Endothelial cell of umbilical vein (primary cell): ENCODE data around the gene MRGPRD. TPM values are rescaled to one million over a fixed set of nuclear protein-coding genes. Genes with fewer than 3 reads are reported as not detected.

Experiments
- BruUV-seq: library from RNA; stranded (reverse); fragments of 400-500 nt; replicated peaks from 2 replicates; lab custom pipeline; 2021; lab: Mats Ljungman, UMichigan
- CTCF ChIA-PET: fragments of 300-600, 350-600 bp; sonication (Branson Sonifier 250); formaldehyde crosslinking; loops from one replicate; lab custom pipeline; 2021; ENCODE audit warnings: antibody characterized with exemption, inconsistent platforms; lab: Charles Lee
- POLR2A ChIA-PET: fragments of 300-600, 350-600 bp; sonication (Branson Sonifier 250); formaldehyde crosslinking; loops from one replicate; lab custom pipeline; 2021; ENCODE audit warnings: antibody characterized with exemption, inconsistent platforms; lab: Charles Lee
- DNase-seq: peaks from one replicate; pipeline ENCODE4 v3.0.0-alpha.2; 2011; ENCODE audit warnings: low read depth, low spot score
- FAIRE-seq: peaks from 2 replicates; lab custom pipeline; 2011; peaks lifted over from hg19 to GRCh38; lab: Jason Lieb, UNC
- H2AFZ ChIP-seq: 2 replicates; pipeline ENCODE4 v1.6.0; 2012; ENCODE audit warnings: low read depth, low read length, control low read depth, inconsistent platforms
- H3K27ac ChIP-seq: 2 replicates; pipeline ENCODE4 v1.5.1; 2011; ENCODE audit warnings: low read depth, mild to moderate bottlenecking, control low read depth, low read length, moderate library complexity; ENCODE audit not compliant: insufficient read depth
- H3K27me3 ChIP-seq, 2 experiments: 2 replicates each; pipeline versions ENCODE4 v1.6.0 to v1.6.1; 2011; ENCODE audit warnings: low read length in 2 of 2, mixed read lengths in 1 of 2; ENCODE audit not compliant: control insufficient read depth in 2 of 2, insufficient read depth in 2 of 2
- H3K36me3 ChIP-seq, 2 experiments: 2 replicates in 1 of 2; 3 replicates in 1 of 2; pipeline ENCODE4 v1.5.1; 2011; ENCODE audit warnings: low read length in 2 of 2, mild to moderate bottlenecking in 1 of 2, moderate library complexity in 1 of 2; ENCODE audit not compliant: control insufficient read depth in 2 of 2, insufficient read depth in 2 of 2; ENCODE audit errors: extremely low read depth in 1 of 2
- H3K4me1 ChIP-seq: 3 replicates; pipeline ENCODE4 v1.5.1; 2011; ENCODE audit warnings: mild to moderate bottlenecking, low read length; ENCODE audit not compliant: control insufficient read depth, insufficient read depth; ENCODE audit errors: extremely low read depth
- H3K4me2 ChIP-seq: 2 replicates; pipeline ENCODE4 v1.6.1; 2011; ENCODE audit warnings: low read length, control low read depth, mixed read lengths; ENCODE audit not compliant: insufficient read depth
- H3K4me3 ChIP-seq, 3 experiments: fragments of 200-600 bp in 1 of 3; sonication (generic), shearing (Covaris generic) in 1 of 3; replicated peaks in 1 of 3; 2 replicates each; pipeline ENCODE4 v1.5.1; 2011 to 2016; ENCODE audit warnings: control low read depth in 3 of 3, low read length in 3 of 3, mild to moderate bottlenecking in 2 of 3, inconsistent platforms in 1 of 3, low read depth in 1 of 3, moderate library complexity in 1 of 3; ENCODE audit not compliant: insufficient read depth in 1 of 3
- H3K79me2 ChIP-seq: 2 replicates; pipeline ENCODE4 v1.6.0; 2012; ENCODE audit warnings: low read length, inconsistent platforms; ENCODE audit not compliant: control insufficient read depth, insufficient read depth
- H3K9ac ChIP-seq: replicated peaks from 2 replicates; pipeline ENCODE3; 2011; ENCODE audit warnings: low read length, control low read depth; ENCODE audit not compliant: insufficient read depth; ENCODE audit errors: extremely low read depth
- H3K9me1 ChIP-seq: replicated peaks from 3 replicates; pipeline ENCODE4 v1.6.0; 2011; ENCODE audit warnings: mild to moderate bottlenecking, low read length; ENCODE audit not compliant: control insufficient read depth, insufficient read depth; ENCODE audit errors: extremely low read depth
- H3K9me3 ChIP-seq: replicated peaks from 2 replicates; pipeline ENCODE4 v1.5.1; 2012; ENCODE audit warnings: low read length, inconsistent platforms; ENCODE audit not compliant: control insufficient read depth, insufficient read depth
- H4K20me1 ChIP-seq: replicated peaks from 2 replicates; pipeline ENCODE3; 2011; ENCODE audit warnings: mild to moderate bottlenecking, low read length; ENCODE audit not compliant: control insufficient read depth, insufficient read depth; ENCODE audit errors: extremely low read depth
- CTCF ChIP-seq, 2 donors: IDR thresholded peaks; 1 replicate in 1 of 2; 2 replicates in 1 of 2; pipeline ENCODE4 v1.5.1; 2011; ENCODE audit warnings: low read length in 2 of 2, mild to moderate bottlenecking in 2 of 2, moderate library complexity in 2 of 2, control low read depth in 1 of 2, inconsistent platforms in 1 of 2, low read depth in 1 of 2; ENCODE audit not compliant: insufficient read depth in 1 of 2; ENCODE audit errors: extremely low read depth in 1 of 2
- EZH2 ChIP-seq: IDR thresholded peaks from 2 replicates; pipeline ENCODE4 v1.6.1; 2012; ENCODE audit warnings: borderline replicate concordance, low read depth, mild to moderate bottlenecking, moderate library complexity, low read length, inconsistent platforms; ENCODE audit not compliant: severe bottlenecking
- FOS ChIP-seq: IDR thresholded peaks from 2 replicates; pipeline ENCODE4 v1.6.1; 2011; ENCODE audit warnings: mild to moderate bottlenecking, low read length, moderate library complexity, borderline replicate concordance; ENCODE audit not compliant: insufficient read depth
- GATA2 ChIP-seq: IDR thresholded peaks from 2 replicates; pipeline ENCODE4 v1.7.0; 2011; ENCODE audit warnings: low read depth, mild to moderate bottlenecking, moderate library complexity, mixed read lengths, low read length; ENCODE audit not compliant: insufficient read length, insufficient read depth
- JUN ChIP-seq: IDR thresholded peaks from 2 replicates; pipeline ENCODE4 v1.6.1; 2011; ENCODE audit warnings: borderline replicate concordance, low read depth; ENCODE audit not compliant: insufficient read length, insufficient read depth
- MAX ChIP-seq: IDR thresholded peaks from 2 replicates; pipeline ENCODE4 v1.6.1; 2011; ENCODE audit not compliant: insufficient read depth, insufficient read length
- MYC ChIP-seq: IDR thresholded peaks from one replicate; pipeline ENCODE4 v1.6.1; 2011; ENCODE audit warnings: mild to moderate bottlenecking, low read depth, low read length
- POLR2A ChIP-seq: IDR thresholded peaks from 2 replicates; pipeline ENCODE4 v1.6.1; 2012; ENCODE audit warnings: low read depth, mild to moderate bottlenecking, control low read depth, low read length
- POLR2AphosphoS5 ChIP-seq: IDR thresholded peaks from 2 replicates; pipeline ENCODE4 v1.6.1; 2012; ENCODE audit warnings: low read depth, mild to moderate bottlenecking, control low read depth, low read length, moderate library complexity; ENCODE audit not compliant: insufficient read depth
- dilution Hi-C: fragments of 300-500 bp; cut with MboI; formaldehyde crosslinking; loops from one replicate; pipeline ENCODE4 v1.15.0; 2019; ENCODE audit warnings: low sequenced_read_pairs; ENCODE audit not compliant: extremely low pct_ligation_motif_present
- intact Hi-C: fragments of 100-400 bp; cut with micrococcal nuclease; formaldehyde crosslinking; loops from one replicate; pipeline ENCODE4 v1.10.0; 2022
- polyA plus RNA-seq, 4 experiments: library from polyadenylated mRNA; depleted of rRNA in 3 of 4; stranded (reverse) in 3 of 4; unstranded in 1 of 4; fragments of >200 nt; gene quantifications; 2 replicates each; pipeline versions ENCODE4 v1.2.1 to v1.2.3, GENCODE V29; 2011 to 2012; ENCODE audit warnings: missing spikeins in 1 of 4
- total RNA-seq: library from RNA; stranded (reverse); gene quantifications from 2 replicates; pipeline ENCODE4 v1.2.3, GENCODE V29; 2021

Gene MRGPRD
- total and polyA plus RNA-seq, 2 donors (not counting 3 experiments of a cell fraction or from before 2014, with no cell fraction given) = not detected

DNA sequence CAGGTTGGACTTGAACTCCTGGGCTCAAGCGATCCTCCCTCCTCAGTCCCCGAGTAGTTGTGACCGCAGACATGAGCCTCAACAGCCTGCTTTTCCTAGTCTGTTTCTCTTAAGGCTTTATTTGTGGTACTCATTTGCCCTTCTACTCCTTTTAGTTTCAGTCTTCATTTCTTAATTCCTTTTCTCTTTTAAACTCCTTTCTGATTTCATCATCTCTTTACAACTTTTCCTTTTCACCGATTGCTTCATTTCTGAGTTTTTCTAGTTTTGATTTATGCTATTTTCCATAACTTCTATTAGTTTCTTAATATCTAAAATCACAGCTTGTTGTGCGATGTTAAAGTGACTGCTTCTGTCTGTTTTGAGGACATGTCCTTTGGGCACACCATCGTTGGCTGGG is 49.5 kb upstream of the MRGPRD start:
- Histone ChIP-seq H3K27ac (no peak overlapping the region), H3K9me1 (no peaks in the 10 kb centered on the region), H3K36me3 (no peaks in the 10 kb centered on the region), H3K9me3 (no peaks in the 10 kb centered on the region), H3K4me1 (no peaks in the 10 kb centered on the region), H3K79me2 (no peaks in the 10 kb centered on the region), H2AFZ (no peak overlapping the region), H4K20me1 (no peaks in the 10 kb centered on the region), H3K4me2 (no peak overlapping the region), H3K27me3 (peaks cover 0 to 5% of the 10 kb centered on the region in 2 experiments), H3K4me3 (no peak overlapping the region), H3K9ac (no peak overlapping the region)
- DNase-seq (no peak), FAIRE-seq (no peak)
- POLR2A ChIA-PET = no interaction called here
- no peak for TF ChIP-seq FOS
- no peak for TF ChIP-seq EZH2
- no peak for TF ChIP-seq POLR2AphosphoS5
- TF ChIP-seq JUN = no peak
- no peak for TF ChIP-seq POLR2A
- TF ChIP-seq CTCF (IDR thresholded peaks at IDR 0.05; ENCODE audit: extremely low read depth in 1 of 2, insufficient read depth in 1 of 2, low read depth in 1 of 2, low read length in 2 of 2) = no peak
- TF ChIP-seq MAX = no peak
- TF ChIP-seq GATA2 = no peak
- TF ChIP-seq MYC = no peak
- intact Hi-C loops (no loop called here), dilution Hi-C loops (no loop called here)
- CTCF ChIA-PET = interaction anchor here (1.0 kb wide), 2 partner anchors 10 to 14 kb away, joined by 3 read pairs; no protein-coding TSS in a partner anchor
- BruUV-seq = no TSS peak
